Measurements from ENCODE around the gene CWC27. TPM values are rescaled to one million over a fixed set of nuclear protein-coding genes. Genes with fewer than 3 reads are reported as not detected.

The CWC27 gene
- total and polyA plus RNA-seq, 2 of the 13 experiments (the other 11 are each of a cell fraction or from before 2014, with no cell fraction given), result 21.1 to 25.7 TPM

DNA sequence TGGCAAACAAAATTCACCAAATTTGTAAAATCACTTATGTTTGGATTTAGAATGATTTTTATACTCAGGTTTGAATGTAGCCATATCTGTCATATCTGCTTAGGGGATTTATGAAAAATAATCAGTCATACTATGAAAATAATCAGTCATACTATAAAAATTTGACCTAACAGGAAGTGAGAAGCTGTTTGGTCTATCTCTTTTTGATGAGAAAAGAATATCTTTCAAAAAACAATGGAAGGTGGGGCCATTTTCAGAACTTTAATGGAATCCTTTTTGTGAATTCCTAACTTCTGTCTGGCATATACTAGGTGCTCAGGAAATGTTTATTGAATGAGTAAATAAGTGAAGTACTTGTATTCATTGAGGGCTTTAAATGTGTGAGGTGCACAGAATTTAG is 70.1 kb downstream of the CWC27 start:
- in situ Hi-C loops (cut with HindIII; ENCODE audit: extremely low pct_ligation_motif_present, low pct_unique_long_range_greater_than_20kb), result no loop called here
- Histone ChIP-seq H3K4me2 (ENCODE audit: low read depth, low read length) (no peak overlapping the region), H2AFZ (ENCODE audit: low read length) (no peak overlapping the region), H3K4me1 (ENCODE audit: insufficient read depth, low read length) (no peaks in the 10 kb centered on the region), H3K79me2 (ENCODE audit: insufficient read depth, low read length) (no peaks in the 10 kb centered on the region), H3K27me3 (ENCODE audit: control insufficient read depth in 1 of 2, insufficient read depth in 2 of 2, low read length in 2 of 2) (no peaks in the 10 kb centered on the region), H4K20me1 (ENCODE audit: insufficient read depth, low read length) (no peaks in the 10 kb centered on the region), H3K36me3 (replicated peaks in 1 of 2; ENCODE audit: control insufficient read depth in 1 of 2, insufficient read depth in 2 of 2, low read length in 2 of 2) (no peaks in the 10 kb centered on the region; a peak in 1 of 5 replicates), H3K9ac (ENCODE audit: insufficient read depth, low read depth, low read length) (no peak overlapping the region), H3K9me3 (ENCODE audit: low read length) (no peaks in the 10 kb centered on the region), H3K4me3 (replicated peaks in 1 of 3; ENCODE audit: insufficient read depth in 1 of 3, low read depth in 2 of 3, low read length in 3 of 3) (no peak overlapping the region), H3K27ac (ENCODE audit: extremely low read length, insufficient read depth, low read length) (no peak overlapping the region)
- FAIRE-seq, result no peak
- intact Hi-C loops (cut with micrococcal nuclease; ENCODE audit: unreplicated experiment), result no loop called here
- no TSS peak for BruUV-seq (replicated peaks)
- ChIA-PET CTCF (ENCODE audit: low intra/inter-chr PET ratio, low total read pairs) (no interaction called here), POLR2A (no interaction called here)
- TF ChIP-seq ATF7 (IDR thresholded peaks at IDR 0.05) (no peak), ATF7 (CRISPR knock-in tag; IDR thresholded peaks at IDR 0.05) (no peak), ZNF570 (CRISPR knock-in tag; IDR thresholded peaks at IDR 0.05; ENCODE audit: borderline replicate concordance) (no peak), ZMYM2 (CRISPR knock-in tag; IDR thresholded peaks at IDR 0.05) (no peak), TOE1 (CRISPR knock-in tag; IDR thresholded peaks at IDR 0.05) (no peak), EP300 (IDR thresholded peaks at IDR 0.05; ENCODE audit: low read depth in 2 of 2, low read length in 2 of 2) (no peak), EP300 (CRISPR knock-in tag; IDR thresholded peaks at IDR 0.05; ENCODE audit: borderline replicate concordance) (no peak), ZNF564 (CRISPR knock-in tag; IDR thresholded peaks at IDR 0.05) (no peak), EZH2 (conservative IDR thresholded peaks at IDR 0.05; ENCODE audit: low read depth, low read length) (no peak), HMGA1 (CRISPR knock-in tag; conservative IDR thresholded peaks at IDR 0.05) (no peak), ZNF720 (CRISPR knock-in tag; IDR thresholded peaks at IDR 0.05) (no peak), TMF1 (CRISPR knock-in tag; IDR thresholded peaks at IDR 0.05; ENCODE audit: low read depth) (no peak), TBX3 (IDR thresholded peaks at IDR 0.05; ENCODE audit: borderline replicate concordance) (no peak), ZNF737 (CRISPR knock-in tag; IDR thresholded peaks at IDR 0.05; ENCODE audit: borderline replicate concordance) (no peak)
- TF ChIP-seq, protein P1, sequence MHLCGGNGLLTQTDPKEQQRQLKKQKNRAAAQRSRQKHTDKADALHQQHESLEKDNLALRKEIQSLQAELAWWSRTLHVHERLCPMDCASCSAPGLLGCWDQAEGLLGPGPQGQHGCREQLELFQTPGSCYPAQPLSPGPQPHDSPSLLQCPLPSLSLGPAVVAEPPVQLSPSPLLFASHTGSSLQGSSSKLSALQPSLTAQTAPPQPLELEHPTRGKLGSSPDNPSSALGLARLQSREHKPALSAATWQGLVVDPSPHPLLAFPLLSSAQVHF (CRISPR knock-in tag; IDR thresholded peaks at IDR 0.05), result no peak
- TF ChIP-seq, protein P2, sequence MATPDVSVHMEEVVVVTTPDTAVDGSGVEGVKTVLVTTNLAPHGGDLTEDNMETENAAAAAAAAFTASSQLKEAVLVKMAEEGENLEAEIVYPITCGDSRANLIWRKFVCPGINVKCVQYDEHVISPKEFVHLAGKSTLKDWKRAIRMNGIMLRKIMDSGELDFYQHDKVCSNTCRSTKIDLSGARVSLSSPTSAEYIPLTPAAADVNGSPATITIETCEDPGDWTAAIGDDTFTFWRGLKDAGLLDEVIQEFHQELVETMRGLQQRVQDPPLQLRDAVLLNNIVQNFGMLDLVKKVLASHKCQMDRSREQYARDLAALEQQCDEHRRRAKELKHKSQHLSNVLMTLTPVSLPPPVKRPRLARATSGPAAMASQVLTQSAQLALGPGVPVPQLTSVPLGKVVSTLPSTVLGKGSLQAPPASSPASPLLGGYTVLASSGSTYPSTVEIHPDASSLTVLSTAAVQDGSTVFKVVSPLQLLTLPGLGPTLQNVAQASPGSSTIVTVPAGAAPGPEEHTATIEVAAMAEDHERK (CRISPR knock-in tag; IDR thresholded peaks at IDR 0.05; ENCODE audit: low read depth), result no peak
- no peak for ATAC-seq
- no peak for DNase-seq (ENCODE audit: low spot score)
